Activated CD8-positive, alpha-beta T cell treated with anti-CD3 and anti-CD28 coated beads for 36 hours (primary cell): ENCODE results near the gene RPS6KA2. TPM values are rescaled to one million over a fixed set of nuclear protein-coding genes. Genes with fewer than 3 reads are reported as not detected.

Experiments used
- ATAC-seq: fragments of 200-7000 bp; cut with Tn5 transposase; one replicate; pipeline ENCODE4 v1.10.0; 2021; ENCODE audit warnings: mild to moderate bottlenecking, moderate library complexity
- CTCF ChIA-PET: fragments of 350-600 bp; sonication (Branson Sonifier 250); formaldehyde crosslinking; loops from one replicate; lab custom pipeline; 2021; ENCODE audit warnings: antibody characterized with exemption; lab: Charles Lee
- POLR2A ChIA-PET: fragments of 350-600 bp; sonication (Branson Sonifier 250); formaldehyde crosslinking; loops from one replicate; lab custom pipeline; 2021; ENCODE audit warnings: antibody characterized with exemption; lab: Charles Lee
- DNase-seq: peaks from one replicate; pipeline ENCODE4 v3.0.0-alpha.2; 2020
- H3K27ac Mint-ChIP-seq: one replicate; pipeline ENCODE4 v1.8.0; 2021; ENCODE audit warnings: mild to moderate bottlenecking, mixed read lengths
- H3K27me3 Mint-ChIP-seq: one replicate; pipeline ENCODE4 v1.8.0; 2021; ENCODE audit warnings: mixed read lengths
- H3K36me3 Mint-ChIP-seq: one replicate; pipeline ENCODE4 v1.8.0; 2021; ENCODE audit warnings: low read depth, mixed read lengths
- H3K4me1 Mint-ChIP-seq: one replicate; pipeline ENCODE4 v1.8.0; 2021; ENCODE audit warnings: low read depth, mixed read lengths
- H3K4me3 Mint-ChIP-seq: one replicate; pipeline ENCODE4 v1.8.0; 2021; ENCODE audit warnings: mild to moderate bottlenecking, moderate library complexity, mixed read lengths
- H3K9me3 Mint-ChIP-seq: one replicate; pipeline ENCODE4 v1.8.0; 2021; ENCODE audit warnings: mixed read lengths
- intact Hi-C: fragments of 100-400 bp; cut with micrococcal nuclease; formaldehyde crosslinking; loops from one replicate; pipeline ENCODE4 v1.10.0; 2022
- total RNA-seq, 2 experiments: library from RNA; stranded (reverse); gene quantifications; one replicate each; pipeline ENCODE4 v1.2.3, GENCODE V29; 2021
- TF ChIP-seq, protein P1 (sequence below): fragments of 200-600 bp; IDR thresholded peaks from one replicate; pipeline ENCODE4 v1.8.0; 2022; ENCODE audit warnings: antibody characterized with exemption, mild to moderate bottlenecking

RPS6KA2 gene
- total RNA-seq, 2 experiments from 2014 or later, result 5.8 TPM

DNA sequence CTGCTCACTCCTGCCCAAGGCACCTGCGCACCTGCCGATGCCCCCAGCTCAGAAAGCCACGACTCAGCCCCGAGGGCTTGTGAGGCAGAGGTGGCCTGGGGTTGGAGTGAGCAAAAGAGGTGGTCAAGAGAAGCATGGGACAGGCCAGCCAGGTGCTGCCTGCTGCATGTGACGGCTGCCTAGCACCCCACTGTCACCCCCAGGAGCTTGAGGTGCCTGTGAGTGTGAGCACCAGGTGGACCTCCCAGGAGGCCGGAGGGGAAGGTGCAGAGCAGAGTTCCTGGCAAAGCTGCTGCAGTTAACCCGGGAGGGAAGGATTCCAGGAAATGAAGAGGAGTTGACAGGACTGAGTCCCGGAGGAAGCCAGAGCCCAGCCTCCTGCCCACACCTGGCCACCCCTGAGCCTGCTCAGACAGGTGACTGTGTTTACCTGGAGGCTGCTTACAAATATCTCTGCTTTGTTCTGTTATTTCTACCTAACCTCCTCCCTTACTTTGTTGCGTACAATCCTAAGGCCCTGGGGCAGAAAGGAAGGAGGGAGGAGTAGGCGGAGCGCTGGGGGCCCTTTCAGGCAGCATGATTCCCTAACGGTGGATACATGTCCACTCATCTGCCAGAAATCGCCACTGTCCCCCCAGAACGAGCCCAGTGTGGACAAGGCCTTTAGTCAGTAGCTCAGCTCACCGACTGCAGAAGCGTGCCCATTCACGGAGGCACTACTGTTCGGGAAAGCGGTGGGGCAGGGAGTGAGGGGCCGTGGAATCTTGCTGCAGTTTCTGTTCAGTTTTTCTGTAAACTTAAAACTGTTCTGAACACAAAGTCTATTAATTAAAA, 156.8 kb downstream of the RPS6KA2 start:
- CTCF ChIA-PET, result interaction anchor here (1.6 kb wide), 1 partner anchor 157 kb away, joined by 4 read pairs; no protein-coding TSS in a partner anchor
- Mint-ChIP-seq H3K4me1 (peaks cover 6% of the 10 kb centered on the region), H3K27me3 (no peaks in the 10 kb centered on the region), H3K9me3 (no peaks in the 10 kb centered on the region), H3K27ac (no peak overlapping the region), H3K4me3 (no peak overlapping the region), H3K36me3 (no peaks in the 10 kb centered on the region)
- intact Hi-C loops, result no loop called here
- DNase-seq, result no peak
- POLR2A ChIA-PET, result no interaction called here
- ATAC-seq, result no peak
- TF ChIP-seq, protein P1, sequence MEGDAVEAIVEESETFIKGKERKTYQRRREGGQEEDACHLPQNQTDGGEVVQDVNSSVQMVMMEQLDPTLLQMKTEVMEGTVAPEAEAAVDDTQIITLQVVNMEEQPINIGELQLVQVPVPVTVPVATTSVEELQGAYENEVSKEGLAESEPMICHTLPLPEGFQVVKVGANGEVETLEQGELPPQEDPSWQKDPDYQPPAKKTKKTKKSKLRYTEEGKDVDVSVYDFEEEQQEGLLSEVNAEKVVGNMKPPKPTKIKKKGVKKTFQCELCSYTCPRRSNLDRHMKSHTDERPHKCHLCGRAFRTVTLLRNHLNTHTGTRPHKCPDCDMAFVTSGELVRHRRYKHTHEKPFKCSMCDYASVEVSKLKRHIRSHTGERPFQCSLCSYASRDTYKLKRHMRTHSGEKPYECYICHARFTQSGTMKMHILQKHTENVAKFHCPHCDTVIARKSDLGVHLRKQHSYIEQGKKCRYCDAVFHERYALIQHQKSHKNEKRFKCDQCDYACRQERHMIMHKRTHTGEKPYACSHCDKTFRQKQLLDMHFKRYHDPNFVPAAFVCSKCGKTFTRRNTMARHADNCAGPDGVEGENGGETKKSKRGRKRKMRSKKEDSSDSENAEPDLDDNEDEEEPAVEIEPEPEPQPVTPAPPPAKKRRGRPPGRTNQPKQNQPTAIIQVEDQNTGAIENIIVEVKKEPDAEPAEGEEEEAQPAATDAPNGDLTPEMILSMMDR, result no peak

DNA sequence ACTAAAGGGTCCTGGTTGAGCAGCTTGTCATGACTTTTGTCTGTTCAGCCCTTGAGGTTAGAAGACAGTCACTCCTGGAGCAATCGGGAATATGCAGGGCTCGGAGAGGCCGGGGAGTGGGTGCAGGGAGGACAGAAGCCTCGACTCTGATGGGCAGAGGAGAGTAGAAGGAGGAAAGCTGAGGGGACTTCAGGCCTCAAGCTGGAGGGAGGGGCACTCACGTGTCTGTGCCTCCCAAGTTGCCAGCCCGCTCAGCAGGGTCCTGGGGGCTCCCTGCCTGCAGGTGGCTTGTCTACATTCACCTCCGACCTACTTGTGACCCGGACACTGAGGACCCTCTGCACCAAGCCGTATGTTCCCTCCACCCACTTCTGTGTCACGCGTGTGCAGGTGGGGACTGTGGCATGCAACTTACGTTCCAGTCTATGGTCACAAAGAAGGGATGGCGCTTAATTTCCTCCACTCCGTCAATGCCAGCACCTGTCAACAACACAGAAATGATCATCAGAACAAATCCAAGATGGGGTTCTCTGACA, 157.6 kb downstream of the RPS6KA2 start:
- ChIA-PET CTCF (interaction anchor here (0.9 to 1.6 kb wide), 2 partner anchors 12 to 156 kb away, joined by 4 read pairs; no protein-coding TSS in a partner anchor), POLR2A (no interaction called here)
- Mint-ChIP-seq H3K4me3 (no peak overlapping the region), H3K27me3 (no peaks in the 10 kb centered on the region), H3K4me1 (peaks cover 5% of the 10 kb centered on the region), H3K27ac (no peak overlapping the region), H3K36me3 (no peaks in the 10 kb centered on the region), H3K9me3 (no peaks in the 10 kb centered on the region)
- TF ChIP-seq, protein P1, result no peak
- DNase-seq, result no peak
- ATAC-seq, result no peak
- intact Hi-C loops, result no loop called here

DNA sequence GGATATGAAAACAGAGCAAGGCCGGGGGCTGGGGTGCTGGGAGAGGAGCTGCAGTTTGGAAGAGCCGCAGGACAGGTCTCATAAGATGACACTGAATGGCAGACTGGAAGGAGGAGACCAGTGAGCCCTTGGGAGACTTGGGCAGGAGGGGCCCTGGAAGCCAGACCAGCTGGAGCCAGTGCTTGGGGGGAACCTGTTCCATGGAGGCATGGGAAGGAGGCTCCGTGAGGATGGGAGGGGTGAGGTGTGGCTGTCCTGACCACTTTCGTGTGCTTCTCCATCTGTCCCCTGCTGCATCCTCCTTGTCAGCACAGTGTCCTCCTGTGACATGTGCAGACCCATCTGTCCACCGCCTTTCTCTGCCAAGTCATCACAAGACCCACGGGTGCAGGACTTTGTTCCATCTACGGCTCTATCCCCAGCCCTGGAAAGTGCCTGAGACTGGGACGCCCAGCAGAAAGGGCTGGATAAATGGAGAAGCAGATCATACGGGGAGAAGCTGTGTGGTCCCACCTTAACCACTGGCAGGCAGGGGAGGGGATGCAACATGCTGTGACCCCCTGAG, 159.5 kb downstream of the RPS6KA2 start:
- intact Hi-C loops, result no loop called here
- no peaks in the 10 kb centered on the region for H3K9me3 Mint-ChIP-seq
- no peaks in the 10 kb centered on the region for H3K36me3 Mint-ChIP-seq
- no peaks in the 10 kb centered on the region for H3K27me3 Mint-ChIP-seq
- DNase-seq (no peak), ATAC-seq (no peak)
- no peaks in the 10 kb centered on the region for H3K4me1 Mint-ChIP-seq
- CTCF ChIA-PET, result no interaction called here
- TF ChIP-seq, protein P1, result no peak
- H3K4me3 Mint-ChIP-seq, result no peak overlapping the region
- POLR2A ChIA-PET, result no interaction called here
- no peak overlapping the region for H3K27ac Mint-ChIP-seq

DNA sequence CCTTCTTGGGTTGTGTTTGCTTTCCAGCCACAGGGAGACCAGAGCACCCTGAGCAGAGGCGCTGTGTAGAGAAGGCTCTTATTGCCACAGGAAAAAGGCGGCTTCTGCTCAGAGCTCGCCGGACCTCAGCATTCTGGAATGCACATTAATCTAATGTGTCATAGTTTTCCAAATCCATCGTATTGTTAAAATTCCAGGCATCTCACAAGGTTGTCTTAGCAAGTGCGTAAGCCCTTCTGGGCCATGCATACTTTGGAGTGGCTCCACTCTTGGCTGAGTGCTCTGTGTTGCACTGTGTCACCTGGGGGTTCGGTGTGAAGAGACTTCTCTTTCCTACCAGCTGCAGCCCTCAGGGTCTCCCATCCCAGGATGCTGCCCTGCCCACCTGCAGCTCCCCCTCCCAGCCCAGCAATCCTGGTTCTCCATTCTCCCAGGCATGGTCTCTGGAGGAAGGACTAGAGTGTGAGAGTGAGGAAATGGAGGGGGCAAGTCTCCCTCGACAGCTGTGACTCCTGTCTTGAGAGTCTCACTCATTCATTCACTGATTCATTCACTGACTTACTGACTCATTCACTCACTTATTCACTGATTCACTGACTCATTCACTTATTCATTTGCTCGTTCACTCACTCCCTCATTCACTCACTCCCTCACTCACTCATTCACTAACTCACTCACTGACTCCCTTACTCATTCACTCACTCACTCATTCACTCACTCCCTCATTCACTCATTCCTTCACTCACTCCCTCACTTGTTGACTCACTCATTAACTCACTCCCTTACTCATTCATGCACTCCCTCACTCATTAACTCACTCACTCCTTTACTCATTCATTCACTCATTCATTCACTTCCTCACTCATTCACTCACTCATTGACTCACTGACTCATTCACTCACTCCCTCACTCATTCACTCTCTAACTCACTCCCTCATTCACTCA, 160.6 kb downstream of the RPS6KA2 start:
- ChIA-PET POLR2A (no interaction called here), CTCF (no interaction called here)
- no peak for DNase-seq
- Mint-ChIP-seq H3K4me3 (no peak overlapping the region), H3K4me1 (no peaks in the 10 kb centered on the region), H3K36me3 (no peaks in the 10 kb centered on the region), H3K27me3 (no peaks in the 10 kb centered on the region), H3K9me3 (no peaks in the 10 kb centered on the region), H3K27ac (no peak overlapping the region)
- intact Hi-C loops, result no loop called here
- TF ChIP-seq, protein P1, result no peak
- peak; percentile 81 for ATAC-seq
